ENCODE measurements around the gene GOLGA7B.

GOLGA7B gene

DNA sequence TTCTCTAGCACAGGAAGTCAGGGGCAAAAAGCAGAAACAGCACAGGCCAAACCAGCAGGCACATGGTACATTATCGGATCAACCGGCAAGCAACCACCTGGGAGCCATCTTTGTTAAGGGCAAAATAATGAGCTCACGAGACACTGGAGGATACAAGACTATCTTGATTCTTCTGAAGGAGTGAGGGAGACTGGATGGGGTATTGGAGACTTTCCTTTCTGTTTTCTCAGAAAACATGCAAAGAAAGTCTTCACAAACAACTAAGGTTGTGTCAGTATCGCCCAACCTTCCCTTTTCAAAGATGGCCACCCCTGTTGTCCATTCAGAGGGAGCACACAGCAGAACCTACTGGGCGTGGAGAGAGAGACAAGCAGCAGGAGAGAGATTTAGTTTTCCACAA, 29.6 kb downstream of the GOLGA7B start:
- H3K36me3 Mint-ChIP-seq (ENCODE audit: insufficient read depth), result no peaks in the 10 kb centered on the region
- H3K4me1 Mint-ChIP-seq, result peaks cover 6% of the 10 kb centered on the region
- no peak overlapping the region for H3K4me3 Mint-ChIP-seq
- no peaks in the 10 kb centered on the region for H3K9me3 Mint-ChIP-seq
- H3K27me3 Mint-ChIP-seq, result peaks cover 20% of the 10 kb centered on the region
- H3K27ac Mint-ChIP-seq (ENCODE audit: low read depth), result no peak overlapping the region
- no peak for ATAC-seq (replicated peaks; ENCODE audit: extremely low read depth, poor library complexity, severe bottlenecking)
- DNase-seq (ENCODE audit: low spot score in 2 of 2), result no peak

GRCh38 chr10:97880109-97880508, 30.5 kb downstream of the GOLGA7B start:
- DNase-seq (ENCODE audit: low spot score in 2 of 2) (no peak), ATAC-seq (replicated peaks; ENCODE audit: extremely low read depth, poor library complexity, severe bottlenecking) (no peak)
- Mint-ChIP-seq H3K9me3 (no peaks in the 10 kb centered on the region), H3K4me1 (peaks cover 6% of the 10 kb centered on the region), H3K27me3 (peaks cover 20% of the 10 kb centered on the region), H3K36me3 (ENCODE audit: insufficient read depth) (no peaks in the 10 kb centered on the region), H3K4me3 (no peak overlapping the region), H3K27ac (ENCODE audit: low read depth) (no peak overlapping the region)

DNA sequence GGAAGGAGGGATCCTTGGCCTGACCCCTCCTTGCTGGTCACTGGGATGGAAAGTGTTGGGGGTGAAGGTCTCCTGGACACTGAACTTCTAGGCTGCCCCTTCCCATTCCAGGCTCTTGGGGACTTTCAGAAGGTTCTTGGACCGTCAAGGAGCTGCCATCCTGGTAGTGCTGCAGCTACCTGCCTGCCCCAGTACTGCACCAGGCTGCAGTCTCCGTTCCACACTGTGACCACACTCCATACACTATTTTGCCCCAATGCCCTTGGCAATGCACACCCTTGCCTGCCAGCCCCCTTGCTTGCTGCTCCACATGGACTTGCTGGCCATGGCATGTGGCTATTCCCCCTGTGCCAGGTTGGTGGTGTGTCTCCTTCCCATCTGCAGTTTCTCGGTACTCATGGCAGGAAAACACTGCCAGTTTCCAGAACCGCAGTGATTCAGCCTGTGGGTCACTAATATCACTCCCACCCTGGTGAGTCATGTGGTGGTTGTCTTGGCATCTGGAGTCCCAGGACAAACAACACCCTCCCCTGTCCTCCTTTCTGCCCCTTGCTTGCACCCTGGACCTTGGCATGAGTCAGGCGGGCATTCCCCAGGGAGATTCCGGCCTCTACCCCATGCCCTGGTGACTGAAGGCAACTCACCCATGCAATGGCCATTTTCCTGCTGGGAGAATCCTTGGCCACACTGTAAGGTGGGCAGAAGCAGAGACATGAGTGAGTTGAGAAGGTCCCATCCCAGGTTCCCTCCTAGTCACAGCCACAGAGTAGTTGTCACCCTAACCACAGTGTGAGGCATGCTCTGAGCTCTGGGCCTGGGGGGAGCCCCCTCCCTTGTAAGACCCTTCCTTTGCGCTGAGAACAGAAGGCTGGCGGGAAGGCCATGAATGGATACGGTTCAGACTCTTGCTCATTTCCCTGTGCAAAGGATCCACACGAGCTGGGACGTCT, 32.8 kb downstream of the GOLGA7B start:
- ATAC-seq (replicated peaks; ENCODE audit: extremely low read depth, poor library complexity, severe bottlenecking) (no peak), DNase-seq (ENCODE audit: low spot score in 2 of 2) (no peak)
- Mint-ChIP-seq H3K27ac (ENCODE audit: low read depth) (peak overlapping the region; percentile 82), H3K36me3 (ENCODE audit: insufficient read depth) (no peaks in the 10 kb centered on the region), H3K27me3 (peaks cover 20% of the 10 kb centered on the region), H3K4me3 (no peak overlapping the region), H3K4me1 (peaks cover 6% of the 10 kb centered on the region), H3K9me3 (no peaks in the 10 kb centered on the region)

- ATAC-seq (replicated peaks; ENCODE audit: extremely low read depth, poor library complexity, severe bottlenecking) (no peak), DNase-seq (ENCODE audit: low spot score in 2 of 2) (no peak)
- no peak overlapping the region for H3K4me3 Mint-ChIP-seq
- H3K9me3 Mint-ChIP-seq, result no peaks in the 10 kb centered on the region
- peaks cover 20% of the 10 kb centered on the region for H3K27me3 Mint-ChIP-seq
- no peak overlapping the region for H3K27ac Mint-ChIP-seq (ENCODE audit: low read depth)
- H3K4me1 Mint-ChIP-seq, result peaks cover 6% of the 10 kb centered on the region
- H3K36me3 Mint-ChIP-seq (ENCODE audit: insufficient read depth), result no peaks in the 10 kb centered on the region
Observed at GRCh38 chr10:97883092-97883485, 33.4 kb downstream of the GOLGA7B start.

- Mint-ChIP-seq H3K9me3 (no peaks in the 10 kb centered on the region), H3K27ac (ENCODE audit: low read depth) (no peak overlapping the region), H3K36me3 (ENCODE audit: insufficient read depth) (no peaks in the 10 kb centered on the region), H3K27me3 (peaks cover 17% of the 10 kb centered on the region), H3K4me3 (no peak overlapping the region), H3K4me1 (peaks cover 6% of the 10 kb centered on the region)
- DNase-seq (ENCODE audit: low spot score in 2 of 2) (no peak), ATAC-seq (replicated peaks; ENCODE audit: extremely low read depth, poor library complexity, severe bottlenecking) (no peak)
Observed at GRCh38 chr10:97886286-97886685, 36.6 kb downstream of the GOLGA7B start.

DNA sequence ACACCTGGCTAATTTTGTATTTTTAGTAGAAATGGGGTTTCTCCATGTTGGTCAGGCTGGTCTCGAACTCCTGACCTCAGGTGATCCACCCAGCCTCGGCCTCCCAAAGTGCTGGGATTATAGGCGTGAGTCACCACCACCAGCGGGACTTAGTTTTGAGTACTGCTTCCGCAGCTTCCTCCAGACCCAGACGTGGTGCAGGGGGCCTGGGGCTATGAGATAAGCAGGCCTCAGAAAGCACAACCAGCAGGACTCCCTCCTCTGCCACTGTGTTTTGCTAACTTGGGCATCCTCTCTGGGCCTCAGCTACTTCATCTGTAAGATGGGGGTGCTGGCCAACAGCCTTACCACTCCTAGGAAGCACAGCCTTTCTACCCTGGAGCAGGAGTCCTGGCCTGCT, 37.8 kb downstream of the GOLGA7B start:
- Mint-ChIP-seq H3K36me3 (ENCODE audit: insufficient read depth) (no peaks in the 10 kb centered on the region), H3K9me3 (no peaks in the 10 kb centered on the region), H3K27ac (ENCODE audit: low read depth) (no peak overlapping the region), H3K4me3 (no peak overlapping the region), H3K27me3 (peaks cover 13% of the 10 kb centered on the region), H3K4me1 (no peaks in the 10 kb centered on the region)
- ATAC-seq (replicated peaks; ENCODE audit: extremely low read depth, poor library complexity, severe bottlenecking) (no peak), DNase-seq (ENCODE audit: low spot score in 2 of 2) (no peak)

DNA sequence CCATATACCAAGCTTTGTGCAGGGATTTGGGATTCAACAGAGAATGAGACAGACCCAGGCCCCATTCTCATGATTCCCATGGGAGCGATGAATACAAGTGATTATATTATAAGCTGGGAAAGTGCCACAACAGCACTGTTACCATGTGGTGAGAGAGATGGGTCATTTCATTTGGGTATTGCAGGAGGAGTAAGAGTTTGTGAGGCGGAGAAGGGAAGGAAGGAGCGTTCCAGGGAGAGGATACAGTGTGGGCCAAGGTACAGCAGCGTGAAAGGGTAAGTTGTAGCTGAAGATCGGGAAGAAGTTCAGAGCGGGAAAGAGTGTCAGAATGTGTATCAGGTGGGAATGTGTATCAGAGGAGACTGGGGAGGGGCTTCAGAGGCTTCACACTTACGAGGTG, 38.5 kb downstream of the GOLGA7B start:
- Mint-ChIP-seq H3K9me3 (no peaks in the 10 kb centered on the region), H3K27ac (ENCODE audit: low read depth) (no peak overlapping the region), H3K36me3 (ENCODE audit: insufficient read depth) (no peaks in the 10 kb centered on the region), H3K4me3 (no peak overlapping the region), H3K27me3 (peaks cover 10% of the 10 kb centered on the region), H3K4me1 (no peaks in the 10 kb centered on the region)
- DNase-seq (ENCODE audit: low spot score in 2 of 2) (no peak), ATAC-seq (replicated peaks; ENCODE audit: extremely low read depth, poor library complexity, severe bottlenecking) (no peak)

DNA sequence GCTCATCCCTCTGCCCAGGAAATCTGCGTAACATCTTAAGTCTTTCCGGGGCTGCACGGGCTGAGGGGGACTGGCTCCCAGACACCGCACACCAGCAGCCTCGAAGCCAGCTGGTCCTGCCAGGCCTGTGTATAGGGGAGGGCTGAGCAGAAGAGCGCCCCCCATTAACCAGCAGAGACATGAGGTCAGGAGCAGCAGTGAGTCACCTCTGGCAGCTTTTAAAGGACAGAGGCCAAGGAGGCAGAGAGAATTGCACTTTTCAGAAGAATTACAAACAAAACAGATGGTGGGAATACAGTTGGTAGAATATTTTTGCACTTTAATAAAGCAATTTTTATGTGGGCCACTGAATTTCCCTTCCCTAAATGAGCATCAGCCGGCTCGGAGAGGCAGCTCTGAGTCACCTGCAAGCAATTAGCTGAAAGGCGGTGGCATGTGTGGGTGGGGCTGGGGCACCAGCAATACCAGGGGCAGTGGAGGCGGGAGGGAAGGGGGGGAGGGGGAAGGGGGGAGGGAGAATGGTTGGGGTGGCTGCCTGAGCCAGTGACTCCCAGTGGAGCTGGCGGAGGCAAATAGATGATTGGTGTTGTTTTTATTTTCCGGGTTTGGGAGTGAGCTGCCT, 39.1 kb downstream of the GOLGA7B start:
- no peaks in the 10 kb centered on the region for H3K4me1 Mint-ChIP-seq
- no peaks in the 10 kb centered on the region for H3K9me3 Mint-ChIP-seq
- peaks cover 16% of the 10 kb centered on the region for H3K27me3 Mint-ChIP-seq
- DNase-seq (ENCODE audit: low spot score in 2 of 2), result no peak
- ATAC-seq (replicated peaks; ENCODE audit: extremely low read depth, poor library complexity, severe bottlenecking), result no peak
- no peaks in the 10 kb centered on the region for H3K36me3 Mint-ChIP-seq (ENCODE audit: insufficient read depth)
- H3K4me3 Mint-ChIP-seq, result no peak overlapping the region
- H3K27ac Mint-ChIP-seq (ENCODE audit: low read depth), result no peak overlapping the region

GRCh38 chr10:97889461-97890265, 40.0 kb downstream of the GOLGA7B start:
- Mint-ChIP-seq H3K9me3 (no peaks in the 10 kb centered on the region), H3K4me3 (no peak overlapping the region), H3K27me3 (peaks cover 24% of the 10 kb centered on the region), H3K36me3 (ENCODE audit: insufficient read depth) (no peaks in the 10 kb centered on the region), H3K27ac (ENCODE audit: low read depth) (no peak overlapping the region), H3K4me1 (no peaks in the 10 kb centered on the region)
- DNase-seq (ENCODE audit: low spot score in 2 of 2) (peak in 1 of 2 donors; percentile 27), ATAC-seq (replicated peaks; ENCODE audit: extremely low read depth, poor library complexity, severe bottlenecking) (no peak)

DNA sequence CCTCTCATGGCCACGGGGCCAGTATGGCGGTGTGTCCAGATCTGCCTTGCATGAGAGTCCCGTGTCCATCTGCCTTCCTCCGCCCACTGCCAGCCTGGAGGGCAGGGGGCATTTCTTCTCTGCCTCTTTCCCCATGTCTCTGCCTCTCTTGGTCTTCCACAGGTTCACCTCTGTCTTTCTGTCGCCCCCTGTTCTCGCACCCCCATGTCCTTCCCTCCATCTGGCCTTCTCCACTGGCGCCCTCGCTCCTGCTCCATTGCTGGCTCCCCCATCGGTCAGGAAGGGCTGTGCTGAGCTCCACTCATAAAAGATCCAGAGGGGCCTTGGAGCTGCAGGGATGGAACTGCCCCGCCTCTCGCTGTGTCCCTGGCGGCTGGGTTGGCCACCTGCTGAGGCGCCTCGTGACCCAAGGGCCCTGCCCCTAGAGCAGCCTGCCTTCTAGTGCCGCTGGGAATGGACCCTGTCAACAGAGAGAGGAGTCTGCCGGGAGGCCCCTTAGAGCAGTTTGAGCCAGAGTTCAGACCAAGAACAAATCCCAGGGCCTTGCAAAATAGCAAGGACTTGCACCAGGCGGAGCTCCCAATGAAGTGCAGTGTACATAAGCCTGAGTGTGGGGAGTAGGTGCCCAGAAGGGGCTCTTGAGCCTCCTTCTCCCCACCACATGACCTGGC, 42.0 kb downstream of the GOLGA7B start:
- H3K4me1 Mint-ChIP-seq, result no peaks in the 10 kb centered on the region
- DNase-seq (ENCODE audit: low spot score in 2 of 2) (no peak), ATAC-seq (replicated peaks; ENCODE audit: extremely low read depth, poor library complexity, severe bottlenecking) (no peak)
- no peak overlapping the region for H3K4me3 Mint-ChIP-seq
- H3K27me3 Mint-ChIP-seq, result peaks cover 39% of the 10 kb centered on the region
- no peak overlapping the region for H3K27ac Mint-ChIP-seq (ENCODE audit: low read depth)
- no peaks in the 10 kb centered on the region for H3K9me3 Mint-ChIP-seq
- H3K36me3 Mint-ChIP-seq (ENCODE audit: insufficient read depth), result no peaks in the 10 kb centered on the region

GRCh38 chr10:97892506-97892905, 42.9 kb downstream of the GOLGA7B start:
- H3K27ac Mint-ChIP-seq (ENCODE audit: low read depth), result no peak overlapping the region
- no peaks in the 10 kb centered on the region for H3K4me1 Mint-ChIP-seq
- peaks cover 39% of the 10 kb centered on the region for H3K27me3 Mint-ChIP-seq
- ATAC-seq (replicated peaks; ENCODE audit: extremely low read depth, poor library complexity, severe bottlenecking) (no peak), DNase-seq (ENCODE audit: low spot score in 2 of 2) (no peak)
- no peak overlapping the region for H3K4me3 Mint-ChIP-seq
- no peaks in the 10 kb centered on the region for H3K36me3 Mint-ChIP-seq (ENCODE audit: insufficient read depth)
- no peaks in the 10 kb centered on the region for H3K9me3 Mint-ChIP-seq

- Mint-ChIP-seq H3K27me3 (peaks cover 39% of the 10 kb centered on the region), H3K4me3 (no peak overlapping the region), H3K27ac (ENCODE audit: low read depth) (no peak overlapping the region), H3K4me1 (no peaks in the 10 kb centered on the region), H3K36me3 (ENCODE audit: insufficient read depth) (no peaks in the 10 kb centered on the region), H3K9me3 (no peaks in the 10 kb centered on the region)
- no peak for DNase-seq (ENCODE audit: low spot score in 2 of 2)
- ATAC-seq (replicated peaks; ENCODE audit: extremely low read depth, poor library complexity, severe bottlenecking), result no peak
Observed at GRCh38 chr10:97892939-97893338, 43.3 kb downstream of the GOLGA7B start.
